ENCODE measurements around the gene TMEM39A. TPM values are rescaled to one million over a fixed set of nuclear protein-coding genes. Genes with fewer than 3 reads are reported as not detected.

The TMEM39A gene
- total and polyA plus RNA-seq, 7 donors = 1.4 to 48.5 (median 14.8) TPM

DNA sequence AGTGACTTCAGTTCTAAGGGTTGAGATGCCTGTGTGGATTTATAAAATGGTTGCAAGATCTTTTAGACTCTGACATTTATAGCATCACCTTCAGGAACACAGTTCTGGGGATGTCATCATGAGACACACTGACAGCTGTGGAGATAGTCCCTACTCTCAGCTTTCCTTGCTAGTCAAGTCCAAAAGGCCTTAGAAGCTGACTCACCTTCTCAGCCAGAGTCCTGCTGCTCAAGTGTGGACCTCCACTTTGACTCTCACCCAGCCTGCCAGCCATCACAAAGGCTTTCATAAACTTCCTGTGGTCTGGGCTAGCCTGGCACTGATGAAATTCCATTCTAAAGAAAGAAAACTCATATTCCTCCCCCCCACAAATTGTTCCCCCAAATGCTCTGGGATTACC, 44.8 kb downstream of the TMEM39A start:
- Histone ChIP-seq H3K36me3 (peaks cover 0 to 18% (median 10%) of the 10 kb centered on the region in 4 donors), H3K9me3 (no peaks in the 10 kb centered on the region), H3K27ac (no peak overlapping the region), H3K27me3 (no peaks in the 10 kb centered on the region), H3K4me1 (no peaks in the 10 kb centered on the region), H3K4me3 (no peak overlapping the region)
- no peak for DNase-seq
- TF ChIP-seq EP300 (IDR thresholded peaks at IDR 0.05) = no peak
- no peak for TF ChIP-seq POLR2A (IDR thresholded peaks at IDR 0.05)
- TF ChIP-seq POLR2AphosphoS5 (IDR thresholded peaks at IDR 0.05) = no peak
- TF ChIP-seq, protein P1, sequence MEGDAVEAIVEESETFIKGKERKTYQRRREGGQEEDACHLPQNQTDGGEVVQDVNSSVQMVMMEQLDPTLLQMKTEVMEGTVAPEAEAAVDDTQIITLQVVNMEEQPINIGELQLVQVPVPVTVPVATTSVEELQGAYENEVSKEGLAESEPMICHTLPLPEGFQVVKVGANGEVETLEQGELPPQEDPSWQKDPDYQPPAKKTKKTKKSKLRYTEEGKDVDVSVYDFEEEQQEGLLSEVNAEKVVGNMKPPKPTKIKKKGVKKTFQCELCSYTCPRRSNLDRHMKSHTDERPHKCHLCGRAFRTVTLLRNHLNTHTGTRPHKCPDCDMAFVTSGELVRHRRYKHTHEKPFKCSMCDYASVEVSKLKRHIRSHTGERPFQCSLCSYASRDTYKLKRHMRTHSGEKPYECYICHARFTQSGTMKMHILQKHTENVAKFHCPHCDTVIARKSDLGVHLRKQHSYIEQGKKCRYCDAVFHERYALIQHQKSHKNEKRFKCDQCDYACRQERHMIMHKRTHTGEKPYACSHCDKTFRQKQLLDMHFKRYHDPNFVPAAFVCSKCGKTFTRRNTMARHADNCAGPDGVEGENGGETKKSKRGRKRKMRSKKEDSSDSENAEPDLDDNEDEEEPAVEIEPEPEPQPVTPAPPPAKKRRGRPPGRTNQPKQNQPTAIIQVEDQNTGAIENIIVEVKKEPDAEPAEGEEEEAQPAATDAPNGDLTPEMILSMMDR (IDR thresholded peaks at IDR 0.05) = no peak
- intact Hi-C loops (cut with DNase I) = no loop called here

DNA sequence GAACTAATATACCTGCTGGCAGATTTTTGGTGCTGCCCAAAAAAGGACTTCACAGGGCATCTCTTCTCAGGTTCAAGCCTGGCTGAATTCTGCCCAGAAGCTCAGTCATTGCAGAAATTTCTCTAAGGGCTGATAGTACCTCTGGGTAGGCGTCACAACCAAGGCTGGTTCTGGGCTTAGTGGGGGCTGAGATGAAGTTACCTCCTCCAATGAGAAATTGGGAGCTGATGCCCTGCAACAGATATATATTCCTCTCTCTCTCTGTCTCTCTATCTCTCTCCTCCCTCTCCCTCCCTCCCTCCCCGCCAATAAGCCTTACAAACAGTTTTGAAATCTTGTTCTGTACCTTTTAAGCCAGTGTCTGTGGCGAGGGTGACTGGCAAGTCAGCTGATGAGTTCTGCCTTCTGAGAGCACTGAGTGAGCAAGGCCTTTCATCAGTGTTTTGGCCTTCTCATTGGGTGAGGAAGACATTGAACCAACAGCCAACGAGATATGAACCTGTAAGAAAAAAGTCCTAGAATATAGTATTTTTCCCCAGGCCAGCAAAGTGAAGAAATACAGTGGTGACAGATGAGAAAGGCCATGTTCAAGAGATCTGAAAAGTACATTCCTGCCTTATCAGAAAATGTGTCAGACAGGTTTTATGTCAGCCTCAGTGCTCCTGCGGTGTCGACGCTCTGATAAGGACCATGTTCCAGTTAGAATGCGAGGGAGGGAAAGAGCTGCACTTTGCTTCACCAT, 45.5 kb downstream of the TMEM39A start:
- no peak for DNase-seq
- Histone ChIP-seq H3K4me1 (no peaks in the 10 kb centered on the region), H3K27me3 (no peaks in the 10 kb centered on the region), H3K4me3 (no peak overlapping the region), H3K36me3 (peaks cover 0 to 22% (median 10%) of the 10 kb centered on the region in 4 donors), H3K9me3 (no peaks in the 10 kb centered on the region), H3K27ac (no peak overlapping the region)
- TF ChIP-seq, protein P1 (IDR thresholded peaks at IDR 0.05) = no peak
- TF ChIP-seq POLR2A (IDR thresholded peaks at IDR 0.05) (no peak), EP300 (IDR thresholded peaks at IDR 0.05) (no peak), POLR2AphosphoS5 (IDR thresholded peaks at IDR 0.05) (no peak)
- 92 to 94% methylated on average over 8 of the region's 8 CpGs for WGBS, 2 donors
- intact Hi-C loops (cut with DNase I) = no loop called here

DNA sequence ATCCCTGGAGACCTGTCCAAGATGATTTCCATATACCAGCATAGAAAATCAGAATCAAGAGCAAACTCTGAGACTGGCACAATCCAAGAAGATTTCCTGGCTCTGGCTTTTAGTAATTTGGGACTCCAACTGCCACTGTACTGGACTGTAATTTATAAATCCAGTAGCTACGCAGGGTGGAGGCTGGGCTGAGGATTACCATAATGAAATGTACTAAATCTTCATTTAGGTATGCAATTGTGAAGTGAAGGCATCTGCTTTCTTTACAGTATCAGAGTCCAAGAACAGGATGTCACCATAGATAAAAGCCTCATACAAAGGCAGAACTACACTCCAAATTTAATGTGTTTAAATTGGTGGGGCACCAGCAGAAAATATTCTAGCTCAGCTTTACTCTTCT, 46.5 kb downstream of the TMEM39A start:
- DNase-seq = no peak
- peaks cover 0 to 30% (median 10%) of the 10 kb centered on the region in 4 donors for H3K36me3 ChIP-seq

DNA sequence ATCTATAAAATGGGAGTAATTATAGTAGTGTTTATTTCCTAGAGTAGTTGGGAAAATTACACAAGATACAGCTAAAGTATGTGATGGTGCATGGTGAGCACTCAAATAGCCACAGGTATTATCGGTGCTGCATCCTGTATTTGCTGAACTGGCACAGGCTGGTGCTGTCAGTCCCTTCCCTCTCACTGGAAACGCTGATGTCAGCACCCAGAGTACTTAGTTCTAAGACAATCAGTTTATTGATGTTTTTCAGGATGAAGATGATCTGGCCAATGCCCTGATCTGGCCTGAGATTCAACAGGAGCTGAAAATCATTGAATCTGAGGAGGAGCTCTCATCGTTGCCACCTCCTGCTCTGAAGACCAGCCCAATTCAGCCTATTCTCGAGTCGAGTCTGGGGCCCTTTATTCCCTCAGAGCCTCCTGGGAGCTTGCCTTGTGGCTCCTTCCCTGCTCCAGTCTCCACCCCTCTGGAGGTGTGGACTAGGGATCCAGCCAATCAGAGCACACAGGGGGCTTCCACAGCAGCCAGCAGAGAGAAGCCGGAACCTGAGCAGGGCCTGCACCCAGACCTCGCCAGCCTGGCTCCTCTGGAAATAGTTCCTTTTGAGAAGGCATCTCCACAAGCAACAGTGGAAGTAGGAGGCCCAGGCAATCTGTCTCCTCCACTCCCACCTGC, 49.7 kb downstream of the TMEM39A start:
- no peak for DNase-seq
- WGBS, 2 donors = 92 to 94% methylated on average over 7 of the region's 7 CpGs
- TF ChIP-seq EP300 (IDR thresholded peaks at IDR 0.05) (no peak), POLR2AphosphoS5 (IDR thresholded peaks at IDR 0.05) (no peak), POLR2A (IDR thresholded peaks at IDR 0.05) (no peak)
- TF ChIP-seq, protein P1 (IDR thresholded peaks at IDR 0.05) = no peak
- intact Hi-C loops (cut with DNase I) = no loop called here
- H3K27ac ChIP-seq = no peak overlapping the region
- H3K36me3 ChIP-seq = peaks cover 0 to 45% (median 16%) of the 10 kb centered on the region in 4 donors
- no peaks in the 10 kb centered on the region for H3K4me1 ChIP-seq
- H3K9me3 ChIP-seq = no peaks in the 10 kb centered on the region
- no peak overlapping the region for H3K4me3 ChIP-seq
- H3K27me3 ChIP-seq = no peaks in the 10 kb centered on the region

More for the DNA sequence above, 46.5 kb downstream of the TMEM39A start:
- 91 to 97% methylated on average over 1 of the region's 1 CpG for WGBS, 2 donors
- intact Hi-C loops (cut with DNase I) = no loop called here
- TF ChIP-seq, protein P1 (IDR thresholded peaks at IDR 0.05) = no peak
- no peak for TF ChIP-seq POLR2AphosphoS5 (IDR thresholded peaks at IDR 0.05)
- Histone ChIP-seq H3K4me3 (no peak overlapping the region), H3K4me1 (no peaks in the 10 kb centered on the region), H3K9me3 (no peaks in the 10 kb centered on the region), H3K27me3 (no peaks in the 10 kb centered on the region), H3K27ac (no peak overlapping the region)
